GM21576 (cell line): Measurements from ENCODE around the gene ANO3.
A peak's percentile ranks its signal among the peaks of the same experiment; 100 is the strongest.
"Not testable (repeated sequence)": the region's sequence is repeated elsewhere in the genome, so short reads cannot be mapped to it uniquely, and the experiment has no call there.

Source experiments
- ATAC-seq: cut with Tn5 transposase; IDR thresholded peaks from one replicate; pipeline ENCODE4 v1.9.1; 2021; ENCODE audit warnings: mild to moderate bottlenecking, moderate library complexity; ENCODE audit not compliant: unreplicated experiment

The ANO3 gene

DNA sequence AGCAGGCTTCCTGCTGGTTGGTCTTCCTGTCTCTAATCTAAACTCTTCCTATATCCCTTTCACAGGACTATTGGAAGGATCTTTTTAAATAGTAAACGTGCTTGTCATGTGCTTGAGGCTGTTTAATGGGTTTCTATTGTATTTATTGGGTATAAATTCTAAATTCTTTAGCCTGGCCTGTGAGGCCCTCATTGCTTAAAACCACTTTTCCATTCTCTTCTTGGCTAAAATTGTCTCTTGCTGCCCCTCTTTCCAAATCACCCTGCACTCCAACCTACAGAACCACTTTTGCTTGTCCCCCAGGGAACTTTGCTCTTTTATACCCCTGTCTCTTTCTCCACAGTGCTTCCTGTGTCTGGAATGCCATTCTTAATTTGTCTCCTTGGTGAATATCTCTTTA lies 286.5 kb downstream of the ANO3 start:
- no peak for ATAC-seq

DNA sequence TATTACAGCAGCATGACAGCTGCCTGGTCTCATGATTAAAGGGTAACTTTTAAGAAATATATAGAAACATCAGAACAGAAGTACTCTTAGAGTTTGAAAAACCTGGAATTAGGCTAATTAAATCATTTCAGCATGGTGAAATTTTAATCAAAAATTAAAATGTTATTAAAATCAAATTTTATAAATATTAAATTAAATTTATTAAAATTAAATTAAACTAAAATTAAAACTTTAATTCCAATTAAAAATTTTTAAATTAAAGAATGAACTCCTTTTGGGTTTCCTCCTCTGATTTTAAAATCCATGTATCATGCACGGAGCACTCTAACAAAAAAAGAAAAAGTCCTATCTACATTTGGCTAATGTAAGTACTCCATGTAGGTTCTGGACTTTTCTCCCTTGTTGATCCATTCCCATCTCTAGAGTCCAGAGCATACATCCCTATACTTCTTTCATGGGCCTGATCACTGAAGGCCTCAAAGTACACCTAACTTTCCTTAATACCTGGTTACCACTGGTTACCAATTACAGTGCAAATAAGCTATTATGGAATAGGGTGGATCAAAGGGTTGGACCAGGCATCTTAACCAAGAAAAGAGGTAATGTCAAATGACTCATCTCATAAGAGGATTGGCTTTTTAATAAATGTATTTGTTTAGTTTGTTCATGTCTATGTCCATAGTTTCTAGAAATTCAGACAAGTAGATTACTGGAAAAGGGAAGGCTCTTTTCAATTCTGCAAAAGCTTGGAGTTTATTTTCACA lies 288.5 kb downstream of the ANO3 start:
- no peak for ATAC-seq

DNA sequence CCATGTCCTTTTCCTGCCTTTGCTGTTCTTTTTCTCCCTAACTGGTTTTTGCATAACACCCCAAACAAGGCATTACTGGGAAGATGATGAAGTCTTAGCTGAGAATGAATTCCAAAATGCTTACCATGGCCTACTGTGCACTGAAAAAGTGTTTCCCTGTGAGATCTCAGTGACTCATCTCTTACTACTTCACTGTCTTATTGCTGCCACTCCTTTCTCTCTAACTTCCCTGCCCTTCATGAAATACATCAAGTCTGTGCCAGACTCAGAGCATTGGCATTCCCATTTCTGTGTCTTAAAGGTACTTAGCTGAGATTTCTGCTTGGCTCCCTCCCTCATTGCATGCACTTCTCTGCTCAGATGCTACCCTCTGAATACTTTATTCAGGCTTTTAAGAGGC lies 289.2 kb downstream of the ANO3 start:
- no peak for ATAC-seq

DNA sequence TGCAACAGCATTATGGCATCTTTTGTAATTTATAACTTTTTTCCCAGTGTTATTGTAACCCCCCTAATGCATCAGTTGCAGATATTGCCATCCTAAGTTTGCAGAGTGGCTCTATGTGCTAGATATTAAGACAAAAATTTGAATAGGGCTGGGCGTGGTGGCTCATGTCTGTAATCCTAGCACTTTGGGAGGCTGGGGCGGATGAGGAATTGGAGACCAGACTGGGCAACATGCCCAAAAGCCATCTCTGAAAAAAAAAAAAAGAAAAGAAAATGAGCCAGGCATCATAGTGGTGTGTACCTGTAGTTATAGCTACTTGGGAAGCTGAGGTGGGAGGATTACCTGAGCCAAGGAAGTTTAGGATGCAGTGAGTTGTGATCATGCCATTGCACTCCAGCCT lies 290.3 kb downstream of the ANO3 start:
- no peak for ATAC-seq

DNA sequence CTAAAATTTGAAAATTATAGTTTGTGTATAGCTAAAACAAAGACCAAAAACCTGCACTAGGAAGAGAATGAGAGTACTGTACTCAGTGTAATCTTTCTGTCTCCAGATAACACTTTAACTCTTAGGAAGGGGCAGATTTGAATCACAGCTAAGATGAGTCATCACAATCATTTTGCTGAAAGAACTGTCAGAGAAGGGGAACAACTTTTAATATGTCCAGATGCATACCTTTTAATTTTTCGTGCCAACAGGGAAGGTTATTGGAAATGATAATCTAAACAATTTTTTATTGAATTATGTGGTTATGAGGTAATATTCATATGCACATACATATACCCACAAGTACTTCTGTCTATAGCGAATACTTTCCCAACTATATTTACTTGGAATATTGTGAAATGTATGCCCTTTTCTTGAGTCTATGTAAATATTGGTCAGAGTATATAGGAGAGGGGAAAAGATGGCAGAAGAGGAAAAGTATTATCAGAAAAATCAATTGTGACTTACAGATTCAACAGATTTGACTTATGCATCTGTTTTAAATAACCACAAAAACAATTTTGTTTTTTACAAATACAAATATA lies 291.2 kb downstream of the ANO3 start:
- no peak for ATAC-seq

DNA sequence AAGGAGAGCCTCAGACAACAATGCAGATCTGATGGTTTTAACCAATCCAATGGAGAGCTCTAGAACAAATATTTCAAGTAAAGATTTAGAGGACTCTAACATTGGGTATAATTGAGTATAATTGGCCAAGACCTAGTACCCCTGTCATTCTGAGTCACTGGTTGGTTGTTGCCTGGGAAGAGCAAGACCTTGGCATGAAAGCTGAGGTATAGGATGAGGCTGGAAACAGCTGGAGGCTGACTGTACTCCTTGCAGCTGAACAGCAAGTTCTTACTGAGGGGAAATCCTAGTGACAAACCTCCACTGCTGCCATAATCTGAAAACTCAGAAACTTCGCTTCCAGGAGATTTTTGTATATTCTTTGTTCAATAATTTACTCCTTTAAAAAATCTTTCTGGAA lies 294.4 kb downstream of the ANO3 start:
- ATAC-seq: no peak

DNA sequence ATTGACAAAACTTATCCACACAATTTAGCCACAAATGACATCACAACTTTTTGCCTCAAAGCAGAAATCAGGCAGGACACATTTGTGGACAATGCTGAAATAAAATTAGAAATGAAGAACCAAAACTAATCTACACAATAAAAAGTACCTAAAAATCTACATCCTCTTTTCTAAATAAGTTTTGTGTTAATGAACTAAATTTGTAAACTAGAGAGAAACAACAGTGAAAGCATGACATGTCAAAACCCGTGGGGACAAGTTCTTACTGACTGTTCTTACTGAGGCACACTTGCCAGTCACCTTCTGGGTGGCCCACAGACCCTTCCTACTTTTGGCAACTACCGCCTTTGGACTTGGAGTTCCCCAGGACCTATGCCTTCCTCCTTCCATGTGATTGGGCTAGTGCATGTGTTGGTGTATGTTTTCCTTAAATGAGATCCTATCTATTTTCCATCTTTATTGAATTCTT lies 300.8 kb downstream of the ANO3 start:
- no peak for ATAC-seq

DNA sequence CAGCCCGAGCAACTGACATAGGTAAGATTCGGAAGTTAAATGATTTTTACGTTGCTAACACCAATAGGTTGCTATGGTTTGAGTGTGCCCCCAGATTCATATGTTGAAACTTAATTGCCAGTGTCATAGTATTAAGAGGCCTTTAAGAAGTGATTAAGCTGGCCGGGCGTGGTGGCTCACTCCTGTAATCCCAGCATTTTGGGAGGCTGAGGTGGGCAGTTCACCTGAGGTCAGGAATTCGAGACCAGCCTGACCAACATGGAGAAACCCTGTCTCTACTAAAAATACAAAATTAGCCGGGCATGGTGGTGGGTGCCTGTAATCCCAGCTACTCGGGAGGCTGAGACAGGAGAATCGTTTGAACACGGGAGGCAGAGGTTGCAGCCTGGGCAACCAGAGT lies 311.4 kb downstream of the ANO3 start:
- ATAC-seq: not testable (repeated sequence)

DNA sequence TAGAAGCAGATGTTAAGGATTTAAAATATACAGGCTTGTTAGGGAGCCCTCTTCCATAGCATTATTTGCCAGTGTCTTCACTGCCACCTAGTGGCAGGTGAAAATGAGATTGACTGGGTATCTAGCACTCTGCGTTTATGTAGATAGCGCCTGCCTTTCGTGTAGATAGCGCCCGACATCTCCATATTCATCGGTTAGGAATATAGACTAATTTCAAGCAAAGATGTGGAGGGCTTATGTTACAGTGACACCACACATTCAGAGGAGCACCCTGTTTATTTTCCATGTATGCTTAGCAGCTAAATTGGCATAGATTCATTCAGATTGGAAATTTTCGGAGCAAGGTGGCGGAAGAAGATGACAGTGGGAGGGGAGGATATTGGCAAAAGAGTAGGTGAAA lies 318.0 kb downstream of the ANO3 start:
- peak; percentile 84 for ATAC-seq

DNA sequence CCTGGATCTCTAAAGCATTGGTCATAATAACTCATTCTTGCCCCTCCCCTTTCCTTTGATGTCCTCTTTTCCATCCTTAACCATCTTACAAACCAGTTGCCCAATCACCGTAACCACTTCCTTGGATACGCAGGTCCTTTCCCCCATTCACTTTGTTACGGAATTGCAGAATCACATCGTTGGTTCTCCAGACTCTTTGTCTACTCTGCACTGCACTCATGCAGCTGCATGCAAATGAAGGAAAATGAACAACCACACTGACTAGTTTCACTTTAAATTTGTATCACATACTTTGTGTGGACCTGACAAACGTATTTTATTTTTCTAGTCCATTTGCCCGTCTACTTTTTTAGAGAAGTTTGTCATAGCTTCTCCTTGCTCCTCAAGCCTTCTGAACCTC lies 320.0 kb downstream of the ANO3 start:
- ATAC-seq: no peak

DNA sequence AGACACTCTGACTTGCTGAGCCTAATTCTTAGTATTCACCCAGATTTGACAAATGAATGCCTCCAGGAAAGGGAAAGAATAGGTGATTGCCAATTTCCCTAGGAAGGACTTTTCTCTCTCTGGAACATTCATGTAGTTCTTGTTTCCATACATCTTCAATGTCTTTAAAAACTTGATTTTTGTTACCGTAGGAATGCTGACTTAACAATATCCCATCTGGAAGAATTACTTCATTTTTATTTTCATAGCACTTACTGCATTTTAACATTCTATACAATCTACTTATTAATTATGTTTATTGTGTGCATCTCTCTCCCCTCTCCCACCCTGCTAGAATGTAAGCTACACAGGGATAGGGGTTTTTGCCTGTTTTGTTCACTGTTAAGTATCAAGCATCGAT lies 323.4 kb downstream of the ANO3 start:
- ATAC-seq: no peak

DNA sequence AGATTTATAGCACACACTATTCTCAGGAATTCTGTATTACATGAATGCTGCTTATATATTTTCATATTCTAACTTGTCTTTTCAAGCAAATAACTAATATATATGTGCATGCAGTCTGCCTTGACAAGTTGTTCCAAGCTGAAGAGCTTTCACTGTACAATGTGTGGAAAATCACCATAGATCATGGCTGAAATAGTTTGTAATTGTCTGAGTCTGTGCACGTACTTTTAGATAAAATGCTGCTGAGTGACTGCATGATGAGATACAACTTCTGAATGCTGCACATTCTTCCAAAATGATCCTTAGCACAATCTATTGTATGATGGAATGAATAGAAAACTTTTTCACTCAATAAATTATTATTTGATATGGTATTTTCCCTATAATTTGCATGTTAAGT lies 331.0 kb downstream of the ANO3 start:
- no peak for ATAC-seq

DNA sequence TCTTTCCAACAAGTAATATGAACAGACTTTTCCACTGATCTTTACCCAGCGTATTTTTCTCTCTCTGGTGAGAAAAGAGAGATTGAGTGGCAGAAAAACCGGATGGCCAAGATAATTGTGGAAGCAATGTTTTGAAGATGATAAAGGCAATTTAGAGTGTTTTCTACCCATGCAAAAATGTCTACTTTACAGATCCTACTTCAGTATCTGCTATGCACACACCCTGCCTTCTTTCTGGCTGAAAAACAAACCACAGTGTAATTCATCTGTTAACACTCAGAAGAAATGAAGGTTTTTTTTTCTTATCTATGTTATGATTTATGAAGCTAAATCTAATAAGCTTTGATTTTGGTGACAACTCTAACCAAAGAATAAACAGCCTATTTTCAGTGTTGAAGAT lies 333.1 kb downstream of the ANO3 start:
- no peak for ATAC-seq

DNA sequence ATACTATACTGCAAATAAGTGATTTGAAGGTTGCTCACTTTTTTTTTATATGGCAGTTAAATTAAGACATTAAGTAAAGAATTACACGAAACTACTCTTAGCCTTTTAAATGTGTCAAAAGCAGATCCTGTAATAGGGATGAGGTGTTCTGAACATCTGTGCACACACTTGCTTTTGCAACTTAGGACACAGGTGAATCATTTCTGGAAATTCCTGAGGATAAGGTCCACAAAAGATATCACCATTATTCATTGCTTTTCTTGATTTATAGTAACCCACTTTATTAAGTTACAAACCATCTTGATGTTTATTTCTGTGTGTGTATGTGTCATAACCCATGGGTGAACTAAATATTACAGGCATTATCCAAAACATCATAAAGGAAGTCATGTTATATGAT lies 334.0 kb downstream of the ANO3 start:
- ATAC-seq: no peak

DNA sequence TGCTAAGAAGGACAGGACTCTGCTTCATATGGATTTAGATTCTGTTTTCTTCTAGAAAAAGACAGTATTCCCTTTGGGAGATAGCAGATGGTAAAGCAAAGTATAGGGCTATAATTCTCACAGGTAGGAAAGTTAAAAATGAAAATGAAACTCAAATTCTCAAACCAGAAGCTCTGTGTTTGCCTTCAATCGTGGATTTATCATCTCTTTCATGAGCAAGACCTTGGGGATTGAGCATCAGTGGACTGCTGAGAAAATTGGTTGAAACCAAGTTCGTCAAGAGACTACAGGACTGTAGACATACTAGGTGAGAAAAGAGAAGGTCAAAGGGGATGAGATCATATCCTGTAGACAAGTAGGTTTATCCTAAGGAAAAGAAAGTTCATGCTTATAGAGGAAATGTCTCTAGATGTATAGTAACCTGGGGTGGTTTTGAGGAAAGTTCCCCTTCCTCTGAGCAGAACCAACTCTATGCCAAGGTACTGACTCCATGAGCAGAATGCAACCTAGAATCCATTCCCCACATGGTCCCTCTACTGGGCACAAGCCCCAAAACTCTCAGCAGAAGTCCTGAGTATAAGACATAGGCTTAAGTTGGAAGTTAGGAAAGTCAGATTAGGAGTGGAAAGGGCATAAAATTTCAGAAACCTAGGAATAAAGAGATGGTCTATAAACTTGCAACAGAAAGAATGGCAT lies 343.5 kb downstream of the ANO3 start:
- ATAC-seq: no peak

DNA sequence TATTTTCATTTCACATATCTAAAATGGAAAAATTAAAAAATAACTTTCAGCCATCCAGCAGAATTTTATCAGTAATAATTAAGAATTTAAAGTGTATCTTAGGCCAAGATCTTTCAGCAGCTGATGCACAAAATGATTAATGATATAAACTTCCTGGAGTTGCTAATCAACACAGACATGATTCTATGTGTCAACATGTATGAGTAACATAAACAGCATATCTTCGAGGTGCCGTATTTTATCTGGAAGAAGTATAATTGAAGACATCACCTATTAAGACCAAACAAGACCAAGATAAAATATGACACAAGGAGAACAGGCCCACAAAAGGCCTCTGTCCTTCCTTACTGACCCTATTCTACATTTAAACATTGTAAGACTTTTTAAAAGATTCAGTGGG lies 344.7 kb downstream of the ANO3 start:
- no peak for ATAC-seq

DNA sequence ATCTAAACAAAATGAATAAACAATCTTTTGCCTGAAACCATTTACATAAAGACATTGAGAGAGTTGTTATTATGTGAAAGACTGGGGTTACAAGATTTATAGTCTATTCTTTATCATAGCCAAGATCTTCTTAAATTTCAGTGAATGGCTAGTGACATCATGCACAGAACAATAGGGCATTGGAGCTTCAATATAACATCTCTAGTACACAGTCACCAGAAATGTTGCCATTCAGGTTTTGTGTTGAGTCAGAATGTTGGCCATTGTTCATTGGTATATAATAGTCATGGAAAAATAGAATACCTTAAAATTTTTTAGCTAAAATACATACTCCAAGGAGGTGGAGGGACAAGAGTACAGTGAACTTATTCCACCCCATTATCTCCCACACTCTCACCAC lies 345.6 kb downstream of the ANO3 start:
- ATAC-seq: no peak

DNA sequence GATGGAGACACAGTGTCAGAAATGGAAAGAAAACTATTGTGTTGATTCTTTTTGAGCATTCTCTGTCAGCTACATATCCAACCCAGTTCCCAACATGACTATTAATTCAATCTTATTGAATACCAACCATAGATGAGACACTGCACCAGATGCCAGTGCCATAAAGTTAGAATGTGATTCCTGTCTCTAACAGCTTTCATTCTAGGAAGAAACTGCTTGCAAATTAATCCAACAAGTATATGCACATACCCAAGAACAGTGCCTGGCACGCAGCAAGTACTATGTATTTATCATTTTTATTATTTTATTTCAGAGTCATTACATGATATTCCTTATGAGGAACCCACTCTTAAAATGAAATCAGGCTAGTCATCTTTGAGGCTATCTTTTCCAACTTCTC lies 355.4 kb downstream of the ANO3 start:
- no peak for ATAC-seq

DNA sequence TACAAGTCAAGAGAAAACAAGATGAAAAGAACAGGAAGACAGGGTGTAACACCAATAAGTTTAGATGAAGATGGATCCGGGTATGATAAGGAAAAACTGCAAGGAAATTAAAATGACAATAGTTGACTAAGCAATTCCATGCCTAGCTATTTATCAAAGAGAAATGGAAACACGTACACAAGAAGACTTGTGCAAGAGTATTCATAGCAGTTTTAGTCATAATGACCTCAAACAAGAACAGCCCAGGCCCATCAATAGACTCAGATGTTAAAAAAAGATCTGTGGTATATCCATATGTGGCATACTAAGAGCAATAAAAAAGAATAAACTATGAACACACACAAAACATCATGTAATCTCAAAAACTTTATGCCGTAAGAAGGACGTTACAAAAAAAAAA lies 356.8 kb downstream of the ANO3 start:
- ATAC-seq: no peak

DNA sequence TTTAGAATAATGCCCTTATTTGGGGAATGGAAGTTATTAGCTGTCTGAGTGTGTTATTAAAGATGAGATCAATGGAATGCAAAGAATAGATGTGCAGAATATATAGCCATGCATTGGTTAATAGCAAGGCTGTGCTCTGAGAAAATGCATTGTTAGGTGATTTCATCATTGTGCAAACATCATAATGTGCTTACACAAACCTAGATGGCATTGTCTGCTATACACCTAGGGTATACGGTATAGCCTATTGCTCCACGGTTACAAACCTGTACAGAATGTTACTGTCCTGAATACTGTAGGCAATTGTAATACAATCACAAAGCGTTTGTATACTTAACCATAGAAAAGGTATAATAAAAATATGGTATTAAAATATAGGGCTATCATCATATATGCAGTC lies 364.4 kb downstream of the ANO3 start:
- ATAC-seq: no peak

DNA sequence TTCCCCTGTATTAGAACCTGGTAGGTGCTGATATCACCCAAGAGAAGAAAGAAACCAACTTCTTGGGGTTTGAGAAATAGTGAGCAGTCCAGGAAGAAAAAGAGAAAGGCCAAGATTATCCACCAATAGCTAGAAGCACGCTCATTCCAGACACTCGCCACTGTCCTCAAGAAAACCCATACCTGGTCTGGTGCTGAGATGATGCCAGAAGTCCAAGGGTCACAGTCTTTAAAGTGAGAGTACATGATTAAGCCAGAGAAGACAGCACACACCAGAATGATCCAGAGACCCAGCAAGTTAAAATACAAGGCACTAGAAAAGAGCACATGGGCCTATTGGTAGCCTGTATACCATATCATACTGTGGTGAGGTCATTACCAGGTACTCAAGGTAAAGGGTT lies 366.3 kb downstream of the ANO3 start:
- no peak for ATAC-seq

DNA sequence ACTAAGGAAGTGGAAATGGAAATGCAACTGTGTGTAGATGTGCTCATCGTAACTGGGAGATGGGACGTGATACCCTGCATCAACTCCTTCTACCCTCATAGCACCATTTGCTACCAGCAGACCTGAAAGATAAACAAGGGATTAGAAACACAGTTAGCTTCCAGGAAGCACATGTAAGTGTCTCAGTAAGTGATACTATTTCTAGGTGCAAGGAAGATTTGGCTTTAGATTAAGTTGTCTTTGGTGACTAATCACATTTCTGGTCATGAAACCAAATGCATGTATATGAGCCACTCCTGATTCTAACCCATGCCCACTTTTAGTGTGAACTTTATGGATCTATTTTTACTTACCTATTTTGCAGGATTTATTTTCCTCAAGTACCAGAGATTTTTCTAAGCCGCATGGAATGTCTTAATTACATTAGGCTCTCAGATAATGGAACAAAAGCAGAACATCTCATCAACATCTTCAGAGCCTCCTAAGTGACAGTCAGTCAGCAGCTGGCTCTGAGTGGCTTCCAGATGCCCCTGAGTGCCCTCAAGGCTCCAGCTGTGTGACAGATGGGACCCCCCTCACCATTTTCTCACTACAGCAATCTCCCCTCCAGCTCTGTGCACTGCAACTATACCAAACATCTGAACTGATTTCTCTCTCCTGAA lies 368.8 kb downstream of the ANO3 start:
- ATAC-seq: no peak
